HL-60 (cell line): ENCODE results near the gene SPINT2.

Experiments used
- GABPA ChIP-seq: IDR thresholded peaks from 2 replicates; pipeline ENCODE4 v1.6.1; 2012; ENCODE audit warnings: low read depth
- POLR2AphosphoS5 ChIP-seq: IDR thresholded peaks from 2 replicates; pipeline ENCODE4 v1.6.1; 2012; ENCODE audit warnings: low read depth
- SPI1 ChIP-seq: IDR thresholded peaks from 2 replicates; pipeline ENCODE4 v1.6.1; 2012; ENCODE audit warnings: low read depth, mild to moderate bottlenecking, borderline replicate concordance
- TF ChIP-seq, protein P1 (sequence below): IDR thresholded peaks from one replicate; pipeline ENCODE4 v1.5.1; 2011; ENCODE audit warnings: low read length, control low read depth, inconsistent platforms; ENCODE audit not compliant: insufficient read depth
- TF ChIP-seq, protein P2 (sequence below): IDR thresholded peaks from 2 replicates; pipeline ENCODE4 v1.6.1; 2012; ENCODE audit warnings: low read depth; ENCODE audit not compliant: insufficient replicate concordance

DNA sequence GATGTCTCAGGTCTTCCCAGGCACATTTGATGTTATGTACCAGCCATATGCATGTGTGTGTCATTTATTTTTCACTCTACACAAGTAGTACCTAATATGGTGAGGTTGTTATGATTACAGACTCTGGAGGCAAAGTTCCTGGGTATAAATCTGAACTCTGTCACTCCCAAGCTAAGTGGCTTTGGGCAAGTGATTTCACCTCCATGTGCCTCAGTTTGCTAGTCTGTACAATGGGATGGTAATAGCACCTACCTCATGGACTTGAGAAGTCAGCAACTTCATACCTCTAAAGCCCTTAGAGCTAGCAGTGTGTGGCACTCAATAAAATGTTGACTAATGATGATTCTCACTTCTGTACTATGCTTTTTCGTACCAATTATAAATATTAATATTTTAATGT, 67.4 kb downstream of the SPINT2 start:
- TF ChIP-seq, protein P1, sequence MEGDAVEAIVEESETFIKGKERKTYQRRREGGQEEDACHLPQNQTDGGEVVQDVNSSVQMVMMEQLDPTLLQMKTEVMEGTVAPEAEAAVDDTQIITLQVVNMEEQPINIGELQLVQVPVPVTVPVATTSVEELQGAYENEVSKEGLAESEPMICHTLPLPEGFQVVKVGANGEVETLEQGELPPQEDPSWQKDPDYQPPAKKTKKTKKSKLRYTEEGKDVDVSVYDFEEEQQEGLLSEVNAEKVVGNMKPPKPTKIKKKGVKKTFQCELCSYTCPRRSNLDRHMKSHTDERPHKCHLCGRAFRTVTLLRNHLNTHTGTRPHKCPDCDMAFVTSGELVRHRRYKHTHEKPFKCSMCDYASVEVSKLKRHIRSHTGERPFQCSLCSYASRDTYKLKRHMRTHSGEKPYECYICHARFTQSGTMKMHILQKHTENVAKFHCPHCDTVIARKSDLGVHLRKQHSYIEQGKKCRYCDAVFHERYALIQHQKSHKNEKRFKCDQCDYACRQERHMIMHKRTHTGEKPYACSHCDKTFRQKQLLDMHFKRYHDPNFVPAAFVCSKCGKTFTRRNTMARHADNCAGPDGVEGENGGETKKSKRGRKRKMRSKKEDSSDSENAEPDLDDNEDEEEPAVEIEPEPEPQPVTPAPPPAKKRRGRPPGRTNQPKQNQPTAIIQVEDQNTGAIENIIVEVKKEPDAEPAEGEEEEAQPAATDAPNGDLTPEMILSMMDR, result no peak
- TF ChIP-seq, protein P2, sequence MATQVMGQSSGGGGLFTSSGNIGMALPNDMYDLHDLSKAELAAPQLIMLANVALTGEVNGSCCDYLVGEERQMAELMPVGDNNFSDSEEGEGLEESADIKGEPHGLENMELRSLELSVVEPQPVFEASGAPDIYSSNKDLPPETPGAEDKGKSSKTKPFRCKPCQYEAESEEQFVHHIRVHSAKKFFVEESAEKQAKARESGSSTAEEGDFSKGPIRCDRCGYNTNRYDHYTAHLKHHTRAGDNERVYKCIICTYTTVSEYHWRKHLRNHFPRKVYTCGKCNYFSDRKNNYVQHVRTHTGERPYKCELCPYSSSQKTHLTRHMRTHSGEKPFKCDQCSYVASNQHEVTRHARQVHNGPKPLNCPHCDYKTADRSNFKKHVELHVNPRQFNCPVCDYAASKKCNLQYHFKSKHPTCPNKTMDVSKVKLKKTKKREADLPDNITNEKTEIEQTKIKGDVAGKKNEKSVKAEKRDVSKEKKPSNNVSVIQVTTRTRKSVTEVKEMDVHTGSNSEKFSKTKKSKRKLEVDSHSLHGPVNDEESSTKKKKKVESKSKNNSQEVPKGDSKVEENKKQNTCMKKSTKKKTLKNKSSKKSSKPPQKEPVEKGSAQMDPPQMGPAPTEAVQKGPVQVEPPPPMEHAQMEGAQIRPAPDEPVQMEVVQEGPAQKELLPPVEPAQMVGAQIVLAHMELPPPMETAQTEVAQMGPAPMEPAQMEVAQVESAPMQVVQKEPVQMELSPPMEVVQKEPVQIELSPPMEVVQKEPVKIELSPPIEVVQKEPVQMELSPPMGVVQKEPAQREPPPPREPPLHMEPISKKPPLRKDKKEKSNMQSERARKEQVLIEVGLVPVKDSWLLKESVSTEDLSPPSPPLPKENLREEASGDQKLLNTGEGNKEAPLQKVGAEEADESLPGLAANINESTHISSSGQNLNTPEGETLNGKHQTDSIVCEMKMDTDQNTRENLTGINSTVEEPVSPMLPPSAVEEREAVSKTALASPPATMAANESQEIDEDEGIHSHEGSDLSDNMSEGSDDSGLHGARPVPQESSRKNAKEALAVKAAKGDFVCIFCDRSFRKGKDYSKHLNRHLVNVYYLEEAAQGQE, result no peak
- TF ChIP-seq GABPA (no peak), SPI1 (no peak), POLR2AphosphoS5 (no peak)
